GM12872 (cell line): ENCODE data around the gene CDK1.

Experiments used
- CTCF ChIP-seq: IDR thresholded peaks from 3 replicates; pipeline ENCODE4 v1.5.1; 2011; ENCODE audit warnings: low read depth, mild to moderate bottlenecking, low read length, moderate library complexity; ENCODE audit not compliant: insufficient read depth

The CDK1 gene

GRCh38 chr10:60803433-60803832, 25.2 kb downstream of the CDK1 start:
- TF ChIP-seq CTCF, result no peak

- no peak for TF ChIP-seq CTCF
Observed at GRCh38 chr10:60803865-60804264, 25.6 kb downstream of the CDK1 start.

- TF ChIP-seq CTCF, result no peak
Observed at GRCh38 chr10:60806921-60807320, 28.6 kb downstream of the CDK1 start.

GRCh38 chr10:60807499-60807898, 29.2 kb downstream of the CDK1 start:
- TF ChIP-seq CTCF, result no peak

GRCh38 chr10:60808036-60808435, 29.8 kb downstream of the CDK1 start:
- TF ChIP-seq CTCF, result no peak

- TF ChIP-seq CTCF, result no peak
Observed at GRCh38 chr10:60809157-60809556, 30.9 kb downstream of the CDK1 start.

- no peak for TF ChIP-seq CTCF
Observed at GRCh38 chr10:60810437-60811182, 32.3 kb downstream of the CDK1 start.
